GM18502 (cell line): Measurements from ENCODE around the gene KIFC3.
"Not testable (repeated sequence)": the region's sequence is repeated elsewhere in the genome, so short reads cannot be mapped to it uniquely, and the experiment has no call there.

Source experiments
- ATAC-seq: cut with Tn5 transposase; IDR thresholded peaks from one replicate; pipeline ENCODE4 v1.9.1; 2021; ENCODE audit warnings: mild to moderate bottlenecking; ENCODE audit not compliant: unreplicated experiment, poor library complexity

KIFC3 gene, protein sequence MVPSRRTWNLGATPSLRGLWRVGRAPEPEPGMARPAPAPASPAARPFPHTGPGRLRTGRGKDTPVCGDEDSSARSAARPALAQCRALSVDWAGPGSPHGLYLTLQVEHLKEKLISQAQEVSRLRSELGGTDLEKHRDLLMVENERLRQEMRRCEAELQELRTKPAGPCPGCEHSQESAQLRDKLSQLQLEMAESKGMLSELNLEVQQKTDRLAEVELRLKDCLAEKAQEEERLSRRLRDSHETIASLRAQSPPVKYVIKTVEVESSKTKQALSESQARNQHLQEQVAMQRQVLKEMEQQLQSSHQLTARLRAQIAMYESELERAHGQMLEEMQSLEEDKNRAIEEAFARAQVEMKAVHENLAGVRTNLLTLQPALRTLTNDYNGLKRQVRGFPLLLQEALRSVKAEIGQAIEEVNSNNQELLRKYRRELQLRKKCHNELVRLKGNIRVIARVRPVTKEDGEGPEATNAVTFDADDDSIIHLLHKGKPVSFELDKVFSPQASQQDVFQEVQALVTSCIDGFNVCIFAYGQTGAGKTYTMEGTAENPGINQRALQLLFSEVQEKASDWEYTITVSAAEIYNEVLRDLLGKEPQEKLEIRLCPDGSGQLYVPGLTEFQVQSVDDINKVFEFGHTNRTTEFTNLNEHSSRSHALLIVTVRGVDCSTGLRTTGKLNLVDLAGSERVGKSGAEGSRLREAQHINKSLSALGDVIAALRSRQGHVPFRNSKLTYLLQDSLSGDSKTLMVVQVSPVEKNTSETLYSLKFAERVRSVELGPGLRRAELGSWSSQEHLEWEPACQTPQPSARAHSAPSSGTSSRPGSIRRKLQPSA

DNA sequence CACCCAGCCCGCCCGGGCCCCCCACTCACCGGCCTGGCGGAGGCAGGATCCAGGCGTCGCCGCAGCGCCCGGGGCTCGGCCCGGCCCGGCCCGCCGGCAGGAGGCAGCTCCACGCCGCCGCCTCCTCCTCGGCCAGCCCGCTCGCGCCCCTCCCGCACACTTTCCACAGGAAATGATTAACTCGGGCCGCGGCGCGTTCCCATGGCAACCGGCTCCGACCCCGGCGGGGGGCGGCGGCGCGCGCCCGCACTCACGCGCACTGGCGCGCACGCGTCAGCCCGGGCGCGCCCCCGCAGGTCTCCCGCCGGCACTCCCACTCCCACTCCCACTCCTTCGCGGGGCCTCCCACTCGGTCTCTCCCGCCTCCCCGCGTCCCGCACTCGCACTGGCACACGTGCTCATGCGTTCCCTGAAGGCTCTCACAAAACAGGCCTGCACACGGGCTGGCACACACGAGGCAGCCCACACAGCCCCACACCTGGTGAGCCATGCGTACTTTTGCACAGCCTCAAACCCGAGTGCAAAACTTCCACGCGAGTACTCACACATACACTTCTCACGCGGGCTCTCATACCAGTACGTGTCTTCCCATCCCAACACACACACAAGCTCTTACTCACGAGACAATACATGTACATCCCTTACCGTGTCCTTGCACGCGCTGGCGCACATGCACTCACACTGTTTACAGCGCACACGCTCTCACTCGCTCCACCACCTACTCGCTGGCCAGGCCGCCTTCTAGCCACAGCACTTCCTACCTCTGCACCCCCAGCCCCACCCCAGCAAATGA lies at the start of gene KIFC3:
Gene KIFC3 (minus strand): TSS at position 151 of the 793 bp plus-strand sequence. CDS start 4,248 bp downstream, outside the sequence.
- ATAC-seq = no peak

DNA sequence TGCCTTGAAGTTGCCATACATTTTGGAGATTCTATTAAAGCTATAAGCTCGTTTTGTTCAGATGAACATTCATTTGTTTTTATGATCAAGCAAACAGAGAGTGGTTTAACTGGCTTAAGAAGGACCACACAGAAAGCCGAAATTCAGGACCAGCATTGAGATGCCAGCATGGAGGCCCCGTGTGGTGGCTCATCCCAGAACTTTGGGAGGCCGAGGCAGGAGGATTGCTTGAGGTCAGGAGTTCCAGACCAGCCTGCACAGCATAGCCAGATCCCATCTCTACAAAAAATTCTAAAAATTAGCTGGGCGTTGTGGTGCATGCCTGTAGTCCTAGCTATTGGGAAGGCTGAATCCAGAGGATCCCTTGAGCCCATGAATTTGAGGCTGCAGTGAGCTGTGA lies 45.9 kb upstream of the KIFC3 start:
- ATAC-seq = no peak

DNA sequence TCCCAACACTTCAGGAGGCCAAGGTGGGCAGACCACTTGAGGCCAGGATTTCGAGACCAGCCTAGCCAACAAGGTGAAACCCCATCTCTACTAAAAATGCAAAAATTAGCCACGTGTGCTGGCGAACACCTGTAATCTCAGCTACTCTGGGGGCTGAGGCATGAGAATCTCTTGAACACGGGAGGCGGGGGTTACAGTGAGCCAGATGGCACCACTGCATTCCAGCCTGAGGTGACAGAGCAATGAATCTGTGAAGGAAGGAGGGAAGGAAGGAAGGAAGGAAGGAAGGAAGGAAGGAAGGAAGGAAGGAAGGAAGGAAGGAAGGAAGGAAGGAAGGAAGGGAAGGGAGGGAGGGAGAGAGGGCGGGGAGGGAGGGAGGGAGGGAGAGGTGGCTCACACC lies 44.6 kb upstream of the KIFC3 start:
- not testable (repeated sequence) for ATAC-seq

DNA sequence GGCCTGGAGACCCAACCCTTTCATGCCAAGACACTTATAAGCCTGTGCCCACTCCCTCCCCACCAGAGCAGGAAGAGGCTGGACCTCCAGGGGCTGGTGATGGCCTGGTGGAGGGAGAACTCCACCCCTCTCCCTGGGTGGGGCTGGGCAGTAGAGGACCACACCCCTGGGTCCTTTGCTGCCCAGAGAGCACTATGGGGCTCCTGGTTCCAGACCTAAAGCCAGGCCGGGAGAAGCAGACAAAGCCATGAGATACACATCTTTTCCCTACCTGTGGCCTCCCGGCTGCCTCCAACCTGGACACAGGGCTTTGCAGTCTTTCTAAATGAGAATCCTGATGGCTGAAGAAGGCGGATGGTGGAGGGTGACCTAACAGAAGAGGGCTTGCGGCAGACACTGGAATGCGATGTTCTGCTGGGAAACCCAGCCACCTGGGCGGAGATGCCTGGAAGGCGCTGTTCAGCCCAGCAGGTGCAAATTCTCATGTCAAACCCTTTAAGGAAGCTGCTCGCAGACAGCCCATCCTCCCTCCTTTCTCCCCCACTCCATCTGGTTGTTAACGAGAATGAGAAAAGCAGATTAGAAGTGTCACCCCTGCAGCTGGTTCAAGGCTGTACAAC lies 43.9 kb upstream of the KIFC3 start:
- ATAC-seq = no peak

DNA sequence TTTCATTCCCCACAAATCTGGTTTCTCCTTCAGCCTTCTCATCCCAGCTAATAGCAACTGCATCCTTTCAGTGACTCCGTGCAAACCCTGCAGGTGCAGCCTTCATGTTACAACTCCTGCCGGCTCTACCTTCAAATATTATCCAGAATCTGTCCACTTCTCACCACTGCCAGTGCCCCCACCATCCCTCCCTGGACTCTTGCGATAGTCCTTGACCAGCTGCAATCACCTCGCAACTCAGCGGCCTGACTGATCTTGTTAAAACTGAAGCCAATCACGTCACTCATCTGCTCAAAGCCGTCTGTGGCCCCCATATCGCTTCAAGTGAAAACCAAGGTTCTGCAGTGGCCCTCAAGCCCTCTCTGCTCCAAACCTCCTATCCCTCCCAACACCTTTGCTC lies 42.8 kb upstream of the KIFC3 start:
- no peak for ATAC-seq

DNA sequence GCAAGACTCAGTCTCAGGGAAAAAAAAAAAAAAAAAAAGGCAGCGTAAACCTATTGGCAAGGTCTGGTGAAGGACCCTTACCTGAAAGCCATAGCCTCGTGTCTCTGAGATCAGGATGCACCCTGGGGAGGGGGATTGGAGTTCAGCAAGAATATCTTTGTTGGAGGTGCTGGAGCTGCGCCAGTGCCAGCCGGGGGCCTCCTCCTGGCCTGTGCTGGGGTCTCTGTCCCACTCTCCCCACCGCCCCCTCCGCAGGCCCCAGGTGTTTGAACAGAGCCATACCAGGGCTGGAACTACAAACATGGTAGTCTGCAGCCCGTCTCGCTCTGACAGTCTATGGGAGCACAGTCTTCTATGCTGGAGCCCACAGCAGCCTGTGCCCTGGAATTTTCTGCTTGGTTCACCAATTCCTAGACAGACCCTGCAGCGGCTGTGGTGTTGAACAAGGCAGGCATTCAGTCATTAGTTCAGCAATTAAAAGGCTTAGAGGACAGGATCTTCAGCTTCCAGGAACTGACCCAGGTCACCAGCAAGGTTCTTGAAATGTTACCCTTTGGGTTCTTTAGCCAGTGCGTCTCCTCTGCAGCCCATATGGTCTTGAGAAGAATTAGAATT lies 42.2 kb upstream of the KIFC3 start:
- no peak for ATAC-seq

DNA sequence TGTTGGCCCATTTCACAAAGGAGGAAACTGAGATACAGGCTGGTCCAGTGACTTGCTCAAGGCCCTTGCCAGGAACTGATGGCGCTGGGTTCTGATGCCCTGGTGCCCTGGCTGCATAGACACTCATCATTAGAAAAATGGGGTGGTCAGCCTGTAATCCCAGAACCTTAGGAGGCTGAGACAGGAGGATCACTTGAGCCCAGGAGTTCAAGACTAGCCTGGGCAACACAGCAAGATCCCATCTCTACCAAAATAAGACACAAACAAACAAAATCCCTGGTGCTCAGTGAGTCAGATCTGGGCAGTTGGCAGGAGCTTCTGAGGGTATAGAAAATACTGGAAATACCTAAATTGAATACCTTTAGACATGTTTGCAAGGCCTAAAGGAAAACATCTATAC lies 41.1 kb upstream of the KIFC3 start:
- ATAC-seq = no peak

DNA sequence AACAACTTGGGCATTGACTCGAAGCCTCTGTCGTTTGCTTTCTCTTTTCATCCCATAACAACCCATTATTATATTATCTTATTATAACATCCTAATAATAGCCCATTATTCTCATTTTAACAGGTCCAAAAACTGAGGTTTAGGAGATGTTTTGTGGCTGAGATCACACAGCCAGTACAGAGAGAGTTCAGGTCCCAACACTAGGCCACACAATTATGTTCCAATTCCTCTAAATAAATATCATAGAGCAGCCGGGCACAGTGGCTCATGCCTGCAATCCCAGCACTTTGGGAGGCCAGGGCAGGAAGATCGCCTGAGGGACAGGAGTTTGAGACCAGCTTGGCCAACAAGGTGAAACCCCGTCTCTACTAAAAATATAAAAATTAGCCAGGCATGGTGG lies 40.3 kb upstream of the KIFC3 start:
- no peak for ATAC-seq

DNA sequence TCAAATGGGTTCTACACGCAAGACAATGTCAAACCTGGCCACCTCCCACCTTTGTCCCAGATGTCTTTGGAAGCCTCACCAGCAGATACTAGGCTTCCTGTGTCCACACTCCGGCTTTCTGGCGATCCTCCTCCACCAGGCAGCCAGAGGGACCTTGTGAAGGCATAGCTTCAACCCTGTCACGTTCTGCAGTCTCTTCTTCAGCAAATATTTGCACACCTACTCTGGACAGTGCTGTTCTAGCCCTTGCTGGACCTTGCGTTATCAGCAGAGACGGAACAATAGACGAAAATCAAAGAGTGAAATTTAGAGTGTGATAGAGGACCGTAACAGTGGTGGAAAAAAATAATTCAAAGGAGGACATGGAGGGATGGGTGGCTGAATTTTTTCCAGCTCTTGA lies 38.5 kb upstream of the KIFC3 start:
- no peak for ATAC-seq

DNA sequence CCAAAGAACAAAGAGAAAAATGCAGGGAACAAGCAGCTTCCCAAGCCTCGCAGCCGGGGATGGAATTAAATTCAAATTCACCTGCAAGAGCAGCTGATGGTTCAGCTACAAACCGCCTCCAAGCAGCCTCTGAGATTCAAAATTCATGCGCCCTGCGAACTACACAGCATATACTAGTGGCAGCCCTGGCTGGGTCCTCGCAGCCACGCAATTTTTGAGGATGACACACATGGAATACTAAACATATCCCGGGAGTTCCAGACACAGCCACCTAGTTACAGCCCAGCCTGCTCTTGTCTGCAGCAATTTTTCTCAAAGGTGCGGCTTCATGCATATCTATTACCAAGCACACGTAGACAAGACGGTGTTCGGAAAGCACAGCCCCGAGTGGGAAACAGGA lies 35.9 kb upstream of the KIFC3 start:
- ATAC-seq = no peak

DNA sequence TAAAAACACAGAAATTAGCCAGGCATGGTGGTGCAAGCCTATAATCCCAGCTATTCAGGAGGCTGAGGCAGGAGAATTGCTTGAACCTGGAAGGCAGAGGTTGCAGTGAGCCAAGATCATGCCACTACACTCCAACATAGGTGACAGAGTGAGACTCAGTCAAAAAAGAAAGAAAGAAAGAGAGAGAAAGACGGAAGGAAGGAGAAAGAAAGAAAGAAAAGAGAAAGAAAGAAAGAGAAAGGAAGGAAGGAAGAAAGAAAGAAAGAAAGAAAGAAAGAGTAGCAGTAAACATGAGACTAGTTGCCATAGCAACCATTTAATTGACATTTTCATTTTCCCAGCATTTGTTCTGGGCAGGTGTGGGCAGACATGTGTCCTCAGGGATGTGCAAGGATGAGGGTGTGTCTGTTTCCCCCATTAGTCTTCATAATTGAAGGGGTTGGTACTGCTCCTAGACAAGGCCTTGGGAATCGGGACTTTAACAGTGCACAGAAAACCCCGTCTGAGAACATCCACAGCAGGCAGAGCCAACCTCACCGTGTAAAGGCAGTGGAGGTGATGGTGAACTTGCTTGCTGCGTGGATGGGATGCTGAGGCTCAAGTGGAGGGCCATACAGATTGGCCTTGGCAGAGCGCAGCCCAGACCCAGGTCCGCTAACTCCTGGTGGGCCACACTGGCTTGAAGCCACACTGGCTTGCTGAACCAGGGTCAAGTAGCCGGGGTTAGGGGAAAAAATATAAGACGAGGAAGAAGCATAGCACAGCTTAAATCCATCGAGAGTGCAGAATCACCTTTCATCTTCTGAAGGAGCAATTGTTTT lies 35.2 kb upstream of the KIFC3 start:
- ATAC-seq = no peak

DNA sequence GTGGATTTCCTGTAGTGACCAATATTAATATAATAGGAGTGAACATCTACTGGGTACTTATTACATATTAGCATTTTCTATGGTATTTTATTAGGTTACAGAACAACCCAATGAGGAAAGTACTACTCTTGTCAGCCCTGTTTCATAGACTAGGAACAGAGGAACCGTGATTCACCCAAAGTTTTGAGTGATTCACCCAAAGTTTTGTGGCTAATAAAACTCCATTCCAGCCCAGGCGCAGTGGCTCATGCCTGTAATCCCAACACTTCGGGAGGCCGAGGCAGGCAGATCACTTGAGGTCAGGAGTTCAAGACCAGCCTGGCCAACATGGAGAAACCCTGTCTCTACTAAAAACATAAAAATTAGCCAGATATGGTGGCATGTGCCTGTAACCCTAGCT lies 33.1 kb upstream of the KIFC3 start:
- not testable (repeated sequence) for ATAC-seq

DNA sequence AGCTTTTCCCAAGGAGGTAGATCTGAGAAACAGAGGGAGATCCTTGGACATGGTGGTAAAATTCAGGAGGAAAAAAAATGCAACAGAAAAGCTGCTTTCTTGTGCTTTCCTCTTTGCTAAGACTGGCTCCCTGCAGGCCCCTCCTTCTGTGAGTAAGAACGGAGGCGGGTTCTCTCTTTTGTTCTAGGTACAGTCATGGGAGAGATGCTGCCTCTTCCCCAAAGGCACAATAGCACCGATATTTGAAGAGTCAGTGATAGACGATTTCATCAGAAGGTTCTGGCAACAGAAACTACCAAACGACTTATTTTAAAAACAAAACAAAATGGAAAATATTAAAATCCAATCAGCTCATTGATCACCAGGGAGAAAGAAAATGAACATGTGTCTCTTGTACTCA lies 32.6 kb upstream of the KIFC3 start:
- no peak for ATAC-seq

DNA sequence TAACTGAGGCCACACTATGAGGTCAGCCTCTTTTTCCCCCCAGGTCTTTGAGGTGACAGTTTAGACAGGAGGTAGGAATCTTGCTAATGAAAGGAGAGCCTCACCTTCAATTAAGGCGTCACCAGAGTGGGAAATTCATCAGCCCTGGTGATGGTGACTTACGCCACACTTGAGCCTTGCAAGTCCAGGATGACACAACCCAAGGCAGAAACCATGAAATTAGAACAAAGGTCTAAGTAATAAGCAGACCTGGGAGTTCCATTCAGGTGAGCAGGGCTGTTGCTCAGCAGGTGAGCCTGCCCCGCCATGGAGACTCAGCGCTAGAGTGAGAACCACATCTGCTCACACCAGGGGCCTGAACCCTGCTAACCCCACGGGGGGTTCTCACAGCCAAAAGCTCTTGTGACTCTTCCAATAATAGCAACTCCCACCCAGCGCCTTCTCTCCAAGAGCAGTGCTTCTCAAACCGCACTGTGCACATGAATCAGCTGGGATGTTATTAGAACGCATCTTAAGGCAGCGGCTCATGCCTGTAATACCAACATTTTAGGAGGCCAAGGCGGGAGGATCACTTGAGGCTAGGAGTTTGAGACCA lies 28.7 kb upstream of the KIFC3 start:
- no peak for ATAC-seq

DNA sequence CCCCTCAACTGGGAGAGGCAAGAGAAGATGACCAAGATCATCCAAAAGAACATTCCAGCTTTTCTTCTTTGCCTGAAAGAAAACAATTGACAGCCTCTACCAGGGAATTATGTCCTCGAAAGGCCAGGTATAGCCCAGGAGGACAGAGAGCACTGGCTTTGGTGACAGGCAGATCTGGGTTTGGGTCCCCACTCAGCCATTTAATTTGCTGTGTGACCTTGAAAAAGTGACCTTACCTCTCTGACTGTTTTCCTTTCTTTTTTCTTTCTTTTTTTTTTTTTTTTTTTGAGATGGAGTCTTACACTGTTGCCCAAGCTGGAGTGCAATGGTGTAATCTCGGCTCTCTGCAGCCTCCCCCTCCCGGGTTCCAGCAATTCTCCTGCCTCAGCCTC lies 27.7 kb upstream of the KIFC3 start:
- no peak for ATAC-seq

DNA sequence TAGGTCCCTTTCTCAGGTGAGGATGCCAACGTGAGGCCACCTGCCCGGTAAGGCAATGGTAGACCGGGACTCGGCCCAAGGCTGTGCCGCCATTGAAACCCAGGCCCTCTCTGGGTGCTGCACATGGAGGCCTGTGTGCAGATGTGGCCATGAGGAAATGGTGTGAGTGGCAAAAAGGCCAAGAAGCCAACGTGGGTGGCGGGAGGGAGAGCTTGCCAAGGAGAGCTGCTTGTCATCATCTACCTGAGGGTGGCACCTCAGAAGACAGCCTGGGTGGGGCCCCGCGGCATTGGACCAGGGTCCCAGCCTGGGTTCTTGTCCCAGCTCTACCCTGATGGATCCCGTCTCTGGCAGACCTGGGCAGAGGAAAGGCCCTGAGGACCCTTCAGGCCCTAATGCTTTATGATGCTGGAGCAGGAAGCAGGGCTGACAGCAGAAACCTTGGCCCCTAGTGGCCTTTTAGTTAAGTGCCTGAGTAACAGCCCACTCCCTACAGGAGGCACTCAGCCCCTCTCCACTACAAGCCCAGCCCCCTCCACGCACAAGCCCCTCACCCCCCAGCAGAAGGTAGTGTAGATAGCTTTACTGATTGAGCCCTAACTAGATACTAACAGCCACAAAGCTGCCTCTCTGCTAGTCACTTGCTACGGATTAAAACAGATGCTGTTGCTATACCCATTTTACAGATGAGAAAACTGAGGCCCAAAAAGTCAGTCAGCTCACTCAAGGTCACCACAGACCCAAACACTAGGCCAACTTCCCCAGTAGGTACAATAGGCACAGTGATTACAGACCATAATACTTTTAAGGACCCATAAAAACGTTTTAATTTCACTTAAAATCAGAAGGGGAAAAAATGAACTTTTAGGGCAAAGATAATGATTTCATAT lies 26.2 kb upstream of the KIFC3 start:
- no peak for ATAC-seq

DNA sequence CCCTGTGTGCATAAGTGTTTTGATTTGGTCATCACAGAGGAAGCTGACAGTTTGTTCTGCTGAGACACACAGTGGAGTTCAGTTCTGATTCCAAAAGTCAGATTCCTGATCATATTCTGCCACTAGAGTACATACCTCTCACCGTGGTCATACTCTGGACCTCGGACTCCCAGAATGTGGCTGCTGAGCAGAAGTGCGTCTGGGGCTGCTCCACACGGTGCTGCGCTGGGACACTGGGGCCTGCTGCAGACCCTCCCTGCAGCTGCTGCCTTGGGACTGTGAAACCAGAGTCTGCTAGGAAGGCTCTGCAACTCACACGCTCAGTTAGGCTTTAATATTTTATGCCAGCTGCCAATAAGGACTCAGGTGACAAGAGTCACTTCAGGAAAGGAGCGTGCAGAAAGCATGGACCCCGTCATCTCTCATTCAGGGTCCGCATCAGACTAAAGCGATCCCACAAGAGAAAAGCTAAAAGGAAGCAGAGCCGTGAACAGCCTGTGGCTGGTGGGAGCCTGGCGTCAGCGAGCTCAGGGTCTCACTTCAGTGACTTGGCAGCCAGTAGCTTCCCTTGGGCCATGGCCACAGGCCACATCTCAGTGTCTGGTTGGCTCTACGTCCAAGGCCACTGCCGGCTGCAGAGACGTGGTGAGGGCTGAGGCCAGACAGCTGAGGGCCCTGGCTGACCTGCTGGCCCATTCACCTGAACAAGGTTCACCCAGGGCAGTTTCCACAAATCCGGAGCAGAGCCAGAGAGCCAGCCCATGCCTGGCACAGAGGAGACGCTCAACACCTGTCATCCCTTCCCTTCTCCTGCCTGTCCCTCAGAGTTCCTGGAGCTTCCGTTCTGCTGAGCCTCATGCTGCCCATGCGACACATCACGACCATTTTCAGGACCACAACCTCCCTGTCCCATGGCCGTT lies 24.7 kb upstream of the KIFC3 start:
- no peak for ATAC-seq
